NCI-H526 (cell line): Measurements from ENCODE around the gene NTRK1.
A peak's percentile ranks its signal among the peaks of the same experiment; 100 is the strongest.

Experiments used
- DNase-seq, 2 experiments: peaks; one replicate each; lab custom pipeline; 2025; lab: John Stamatoyannopoulos, UW

The NTRK1 gene

GRCh38 chr1:156860628-156861423 is at the start of gene NTRK1:
TSS of gene NTRK1 (plus strand) at chr1:156860865. CDS start at chr1:156860935, 70 bp downstream.
- peak in 1 of 2 experiments; percentile 88 for DNase-seq

- no peak for DNase-seq
Measured at GRCh38 chr1:156811168-156811567, 49.5 kb upstream of the NTRK1 start.

GRCh38 chr1:156812293-156812990 is 48.2 kb upstream of the NTRK1 start:
- no peak for DNase-seq

GRCh38 chr1:156813298-156813697 is 47.4 kb upstream of the NTRK1 start:
- DNase-seq: no peak

GRCh38 chr1:156813750-156814570 is 46.7 kb upstream of the NTRK1 start:
- peak; percentile 70 to 97 for DNase-seq

- DNase-seq: no peak
Measured at GRCh38 chr1:156814571-156815260, 45.9 kb upstream of the NTRK1 start.

- DNase-seq: peak in 1 of 2 experiments; percentile 25
Measured at GRCh38 chr1:156815307-156815826, 45.3 kb upstream of the NTRK1 start.

- DNase-seq: no peak
Measured at GRCh38 chr1:156815961-156816422, 44.7 kb upstream of the NTRK1 start.

- DNase-seq: no peak
Measured at GRCh38 chr1:156816561-156817328, 43.9 kb upstream of the NTRK1 start, which contains the start of gene SH2D2A. TSS of gene SH2D2A (minus strand) at chr1:156816848. CDS start at chr1:156816708, 140 bp downstream.

- no peak for DNase-seq
Measured at GRCh38 chr1:156821801-156822200, 38.9 kb upstream of the NTRK1 start.

GRCh38 chr1:156822680-156823079 is 38.0 kb upstream of the NTRK1 start:
- no peak for DNase-seq

GRCh38 chr1:156823210-156823790 is 37.4 kb upstream of the NTRK1 start:
- no peak for DNase-seq

- DNase-seq: no peak
Measured at GRCh38 chr1:156826630-156827029, 34.0 kb upstream of the NTRK1 start.

GRCh38 chr1:156828400-156829124 is 32.1 kb upstream of the NTRK1 start:
- DNase-seq: no peak

GRCh38 chr1:156832434-156832833 is 28.2 kb upstream of the NTRK1 start:
- DNase-seq: no peak

- no peak for DNase-seq
Measured at GRCh38 chr1:156833603-156834002, 27.1 kb upstream of the NTRK1 start.

GRCh38 chr1:156834322-156834721 is 26.3 kb upstream of the NTRK1 start:
- DNase-seq: no peak

GRCh38 chr1:156836041-156836654 is 24.5 kb upstream of the NTRK1 start:
- no peak for DNase-seq

GRCh38 chr1:156836892-156837291 is 23.8 kb upstream of the NTRK1 start:
- no peak for DNase-seq
